ENCODE measurements around the gene NUDT8.

Gene NUDT8

GRCh38 chr11:67586568-67587250 is 43.0 kb downstream of the NUDT8 start:
- DNase-seq: no peak

DNA sequence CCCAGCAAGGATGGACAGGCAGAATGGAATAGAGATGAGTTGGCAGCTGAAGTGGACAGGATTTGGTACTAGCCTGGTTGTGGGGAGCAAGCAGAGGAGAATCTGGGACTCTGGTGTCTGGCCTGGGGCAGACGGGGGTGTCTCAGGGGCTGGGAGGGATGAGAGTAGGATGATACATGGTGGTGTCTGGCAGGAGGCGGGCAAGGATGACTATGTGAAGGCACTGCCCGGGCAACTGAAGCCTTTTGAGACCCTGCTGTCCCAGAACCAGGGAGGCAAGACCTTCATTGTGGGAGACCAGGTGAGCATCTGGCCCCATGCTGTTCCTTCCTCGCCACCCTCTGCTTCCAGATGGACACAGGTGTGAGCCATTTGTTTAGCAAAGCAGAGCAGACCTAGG is 43.8 kb downstream of the NUDT8 start:
- no peak for DNase-seq

GRCh38 chr11:67584881-67585873 is 44.6 kb downstream of the NUDT8 start:
- DNase-seq: no peak

DNA sequence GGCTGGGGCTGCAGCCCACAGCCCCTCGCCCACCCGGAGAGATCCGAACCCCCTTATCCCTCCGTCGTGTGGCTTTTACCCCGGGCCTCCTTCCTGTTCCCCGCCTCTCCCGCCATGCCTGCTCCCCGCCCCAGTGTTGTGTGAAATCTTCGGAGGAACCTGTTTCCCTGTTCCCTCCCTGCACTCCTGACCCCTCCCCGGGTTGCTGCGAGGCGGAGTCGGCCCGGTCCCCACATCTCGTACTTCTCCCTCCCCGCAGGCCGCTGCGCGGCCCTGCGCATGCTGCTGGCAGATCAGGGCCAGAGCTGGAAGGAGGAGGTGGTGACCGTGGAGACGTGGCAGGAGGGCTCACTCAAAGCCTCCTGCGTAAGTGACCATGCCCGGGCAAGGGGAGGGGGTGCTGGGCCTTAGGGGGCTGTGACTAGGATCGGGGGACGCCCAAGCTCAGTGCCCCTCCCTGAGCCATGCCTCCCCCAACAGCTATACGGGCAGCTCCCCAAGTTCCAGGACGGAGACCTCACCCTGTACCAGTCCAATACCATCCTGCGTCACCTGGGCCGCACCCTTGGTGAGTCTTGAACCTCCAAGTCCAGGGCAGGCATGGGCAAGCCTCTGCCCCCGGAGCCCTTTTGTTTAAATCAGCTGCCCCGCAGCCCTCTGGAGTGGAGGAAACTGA is 45.4 kb downstream of the NUDT8 start:
- peak; percentile 81 for DNase-seq

DNA sequence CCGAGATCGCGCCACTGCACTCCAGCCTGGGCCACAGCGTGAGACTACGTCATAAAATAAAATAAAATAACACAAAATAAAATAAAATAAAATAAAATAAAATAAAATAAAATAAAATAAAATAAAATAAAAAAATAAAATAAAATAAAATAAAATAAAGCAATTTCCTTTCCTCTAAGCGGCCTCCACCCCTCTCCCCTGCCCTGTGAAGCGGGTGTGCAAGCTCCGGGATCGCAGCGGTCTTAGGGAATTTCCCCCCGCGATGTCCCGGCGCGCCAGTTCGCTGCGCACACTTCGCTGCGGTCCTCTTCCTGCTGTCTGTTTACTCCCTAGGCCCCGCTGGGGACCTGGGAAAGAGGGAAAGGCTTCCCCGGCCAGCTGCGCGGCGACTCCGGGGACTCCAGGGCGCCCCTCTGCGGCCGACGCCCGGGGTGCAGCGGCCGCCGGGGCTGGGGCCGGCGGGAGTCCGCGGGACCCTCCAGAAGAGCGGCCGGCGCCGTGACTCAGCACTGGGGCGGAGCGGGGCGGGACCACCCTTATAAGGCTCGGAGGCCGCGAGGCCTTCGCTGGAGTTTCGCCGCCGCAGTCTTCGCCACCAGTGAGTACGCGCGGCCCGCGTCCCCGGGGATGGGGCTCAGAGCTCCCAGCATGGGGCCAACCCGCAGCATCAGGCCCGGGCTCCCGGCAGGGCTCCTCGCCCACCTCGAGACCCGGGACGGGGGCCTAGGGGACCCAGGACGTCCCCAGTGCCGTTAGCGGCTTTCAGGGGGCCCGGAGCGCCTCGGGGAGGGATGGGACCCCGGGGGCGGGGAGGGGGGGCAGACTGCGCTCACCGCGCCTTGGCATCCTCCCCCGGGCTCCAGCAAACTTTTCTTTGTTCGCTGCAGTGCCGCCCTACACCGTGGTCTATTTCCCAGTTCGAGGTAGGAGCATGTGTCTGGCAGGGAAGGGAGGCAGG is 46.2 kb downstream of the NUDT8 start, which contains the start of gene GSTP1:
TSS of gene GSTP1 (plus strand) at position 566 of the 958 bp plus-strand sequence. CDS start at position 598, 32 bp downstream.
- peak; percentile 93 for DNase-seq

DNA sequence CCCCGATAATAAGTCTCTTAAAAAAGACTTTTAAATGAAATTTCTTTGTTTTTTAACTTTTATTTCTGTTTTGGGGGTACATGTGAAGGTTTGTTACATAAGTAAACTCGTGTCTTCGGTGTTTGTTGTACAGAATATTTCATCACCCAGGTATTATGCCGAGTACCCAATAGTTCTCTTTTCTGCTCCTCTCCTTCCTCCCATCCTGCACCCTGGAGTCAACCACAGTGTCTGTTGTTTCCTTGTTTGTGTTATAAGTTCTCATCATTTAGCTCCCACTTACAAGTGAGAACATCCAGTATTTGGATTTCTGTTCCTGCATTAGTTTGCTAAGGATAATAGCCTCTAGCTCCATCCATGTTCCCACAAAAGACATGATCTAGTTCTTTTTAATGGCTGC is 47.7 kb downstream of the NUDT8 start:
- DNase-seq: no peak

- DNase-seq: no peak
These were observed 48.3 kb downstream of the NUDT8 start for GRCh38 chr11:67581469-67581868.

- DNase-seq: no peak
These were observed 51.8 kb downstream of the NUDT8 start for GRCh38 chr11:67577951-67578350.

Measured in femur (tissue), 1 donor.